UCSD-AML1 (cell line): ENCODE measurements around the gene OSBPL8.

Source experiments
- DNase-seq: peaks from one replicate; lab custom pipeline; 2025; ENCODE audit not compliant: unreplicated experiment; lab: John Stamatoyannopoulos, UW

The OSBPL8 gene

GRCh38 chr12:76317976-76318375 lies 241.6 kb downstream of the OSBPL8 start:
- no peak for DNase-seq

DNA sequence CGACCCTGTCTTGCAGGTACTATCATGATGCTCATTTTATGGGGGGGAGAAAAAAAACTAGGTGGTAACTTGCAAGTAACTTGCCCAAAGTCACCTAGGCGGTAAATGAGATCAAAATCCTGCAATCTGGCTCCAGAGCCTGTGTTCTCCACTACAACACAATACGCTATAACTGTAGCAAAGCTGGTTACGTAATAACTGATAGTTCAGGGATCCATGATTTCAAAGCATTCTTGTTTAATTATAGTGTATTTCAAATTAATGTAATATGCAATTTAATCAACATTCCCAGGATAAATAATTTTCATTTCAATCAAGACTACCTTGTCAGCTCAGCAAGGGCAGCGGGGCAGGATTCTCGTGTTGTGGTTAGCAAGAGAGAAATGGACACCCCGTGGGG lies 243.1 kb downstream of the OSBPL8 start:
- DNase-seq, result no peak

DNA sequence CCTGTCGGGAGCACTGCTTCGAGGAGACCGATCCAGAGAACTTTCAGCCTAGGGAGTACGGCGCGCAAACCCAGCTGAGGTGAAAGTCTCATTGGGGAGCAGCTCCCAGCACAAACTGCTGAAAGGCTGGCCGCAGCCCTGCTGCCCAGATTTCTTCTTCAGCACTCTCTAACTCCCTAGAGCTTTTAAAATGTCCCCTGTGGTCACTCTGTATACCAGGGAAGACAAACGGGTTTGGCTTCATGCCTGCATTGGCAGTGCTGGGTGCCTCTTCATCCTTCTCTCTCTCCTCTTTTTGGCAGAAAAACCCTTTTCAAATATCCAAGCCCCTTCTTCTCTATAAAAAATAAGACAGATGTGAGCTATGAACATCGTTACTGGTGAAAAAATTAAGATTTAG lies 246.3 kb downstream of the OSBPL8 start:
- DNase-seq, result no peak

- no peak for DNase-seq
Measured at GRCh38 chr12:76312315-76312714, 247.3 kb downstream of the OSBPL8 start.

DNA sequence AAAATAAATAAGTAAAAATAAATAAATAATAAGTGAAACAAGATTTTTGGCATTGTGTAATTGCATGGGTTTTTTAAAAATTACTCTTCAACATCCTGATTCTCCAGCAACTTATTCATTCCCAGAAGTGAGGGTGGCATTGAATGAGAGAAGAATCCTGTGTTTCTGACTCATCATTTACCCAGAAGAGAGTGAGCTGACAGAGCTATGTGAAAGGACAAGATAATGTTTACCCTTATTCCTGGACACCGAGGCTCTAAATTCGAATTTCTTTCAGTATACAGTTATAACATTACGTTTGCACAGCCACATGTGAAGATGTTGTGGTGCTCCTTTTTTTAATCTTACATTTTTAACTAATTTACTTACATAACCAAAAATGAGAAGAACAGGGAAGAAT lies 247.8 kb downstream of the OSBPL8 start:
- no peak for DNase-seq

DNA sequence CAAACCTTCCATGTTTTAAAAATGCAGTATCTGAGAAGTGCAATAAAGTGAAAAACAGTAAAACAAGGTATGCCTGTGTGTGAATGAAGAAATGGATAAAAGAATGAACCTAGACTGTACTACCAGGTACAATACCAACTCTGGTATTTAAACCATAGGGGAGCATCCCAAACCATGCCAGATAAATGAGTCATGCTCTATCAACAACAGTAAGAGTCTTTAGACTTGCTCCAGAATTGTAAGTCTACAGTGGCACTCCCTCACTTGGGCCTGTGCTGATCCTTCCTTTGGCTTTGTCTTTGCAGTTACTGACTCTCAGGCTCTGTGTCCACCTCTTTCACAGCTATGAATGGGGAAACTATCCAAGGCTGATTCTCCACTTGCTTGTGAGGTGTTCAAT lies 249.5 kb downstream of the OSBPL8 start:
- no peak for DNase-seq

- DNase-seq, result no peak
Measured at GRCh38 chr12:76308866-76309265, 250.7 kb downstream of the OSBPL8 start.

DNA sequence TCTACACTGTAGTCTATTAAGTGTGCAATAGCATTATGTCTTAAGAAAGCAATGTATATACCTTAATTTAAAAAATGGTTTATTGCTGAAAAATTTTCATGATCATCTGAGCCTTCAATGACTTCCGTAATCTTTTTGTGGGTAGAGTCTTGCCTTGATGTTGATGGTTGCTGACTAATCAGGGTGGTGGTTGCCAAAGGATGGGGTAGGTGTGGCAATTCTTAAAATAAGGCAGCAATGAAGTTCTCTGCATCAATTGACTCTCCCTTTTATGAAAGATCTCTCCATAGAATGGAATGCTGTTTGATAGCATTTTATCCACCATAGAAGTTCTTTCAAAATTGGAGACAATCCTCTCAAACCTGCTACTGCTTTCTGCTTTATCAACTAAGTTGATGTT lies 252.5 kb downstream of the OSBPL8 start:
- no peak for DNase-seq

GRCh38 chr12:76303989-76304460 lies 255.5 kb downstream of the OSBPL8 start:
- DNase-seq, result no peak

GRCh38 chr12:76303365-76303764 lies 256.2 kb downstream of the OSBPL8 start:
- no peak for DNase-seq
